HepG2 (cell line): ENCODE measurements around the gene CHRD. TPM values are rescaled to one million over a fixed set of nuclear protein-coding genes. Genes with fewer than 3 reads are reported as not detected.

Source experiments
- AKNA ChIP-seq: sonication (generic); formaldehyde crosslinking; IDR thresholded peaks from 2 replicates; pipeline ENCODE4 v1.4.0; 2020; ENCODE audit warnings: missing genetic modification reagents, borderline replicate concordance
- KLF13 ChIP-seq: sonication (generic); formaldehyde crosslinking; IDR thresholded peaks from 2 replicates; pipeline ENCODE4 v1.4.0; 2020; ENCODE audit warnings: mild to moderate bottlenecking, missing genetic modification reagents
- PAXIP1 ChIP-seq: sonication (generic); formaldehyde crosslinking; conservative IDR thresholded peaks from 2 replicates; pipeline ENCODE4 v1.4.0; 2020; ENCODE audit warnings: mild to moderate bottlenecking, missing genetic modification reagents, moderate library complexity
- PTBP1 ChIP-seq: fragments of 200-400 bp; formaldehyde crosslinking; IDR thresholded peaks from 2 replicates; pipeline ENCODE4 v1.6.1; 2018; ENCODE audit warnings: low read length, low read depth; ENCODE audit not compliant: poor library complexity, severe bottlenecking
- RARA ChIP-seq: IDR thresholded peaks from 2 replicates; pipeline ENCODE4 v1.6.1; 2016; ENCODE audit warnings: missing genetic modification reagents, missing compliant biosample characterization
- REPIN1 ChIP-seq: sonication (generic); formaldehyde crosslinking; IDR thresholded peaks from 2 replicates; pipeline ENCODE4 v1.8.0; 2022; ENCODE audit warnings: missing genetic modification reagents, low read depth, mild to moderate bottlenecking, borderline replicate concordance
- TAF1 ChIP-seq: sonication (generic); formaldehyde crosslinking; IDR thresholded peaks from 2 replicates; pipeline ENCODE4 v1.4.0; 2020; ENCODE audit warnings: missing genetic modification reagents
- TCF7L2 ChIP-seq: IDR thresholded peaks from 2 replicates; pipeline ENCODE4 v1.6.1; 2011; ENCODE audit warnings: mild to moderate bottlenecking, low read depth, low read length, moderate library complexity
- ZBTB49 ChIP-seq: sonication (generic); formaldehyde crosslinking; IDR thresholded peaks from 2 replicates; pipeline ENCODE4 v1.4.0; 2020; ENCODE audit warnings: missing genetic modification reagents, borderline replicate concordance
- ZMYM4 ChIP-seq: sonication (generic); formaldehyde crosslinking; IDR thresholded peaks from 2 replicates; pipeline ENCODE4 v1.8.1; 2023; ENCODE audit warnings: mild to moderate bottlenecking, missing genetic modification reagents
- ZNF205 ChIP-seq: IDR thresholded peaks from 2 replicates; pipeline ENCODE4 v1.6.1; 2018; ENCODE audit warnings: missing biosample characterization, missing genetic modification reagents
- ZNF577 ChIP-seq: sonication (generic); formaldehyde crosslinking; IDR thresholded peaks from 2 replicates; pipeline ENCODE4 v1.4.0; 2020; ENCODE audit warnings: mild to moderate bottlenecking, low read depth, missing genetic modification reagents, borderline replicate concordance
- ZNF598 ChIP-seq: sonication (generic); formaldehyde crosslinking; IDR thresholded peaks from 2 replicates; pipeline ENCODE4 v1.5.1; 2020; ENCODE audit warnings: mild to moderate bottlenecking, missing genetic modification reagents, borderline replicate concordance
- polyA plus RNA-seq, 8 experiments: library from polyadenylated mRNA; depleted of rRNA in 3 of 8; stranded (reverse) in 7 of 8; unstranded in 1 of 8; fragments of >200 nt; fragmentation: Illumina TruSeq in 4 of 8; extraction: Trizol in 4 of 8; gene quantifications; 2 replicates each; pipeline versions ENCODE4 v1.2.1 to v1.2.3, GENCODE V29; 2011 to 2016; ENCODE audit warnings: low read depth in 4 of 8, missing spikeins in 1 of 8, mixed read lengths in 1 of 8; ENCODE audit not compliant: insufficient read depth in 1 of 8
- total RNA-seq, 5 experiments: library from RNA; depleted of rRNA; stranded (reverse); fragments of >200 nt; fragmentation: Illumina TruSeq; extraction: Trizol; gene quantifications; 2 replicates each; pipeline ENCODE4 v1.2.3, GENCODE V29; 2016; ENCODE audit warnings: low read depth in 1 of 5
- TF ChIP-seq, protein P1 (sequence below): IDR thresholded peaks from 2 replicates; pipeline ENCODE4 v1.4.0; 2020; ENCODE audit warnings: mild to moderate bottlenecking, missing genetic modification reagents

The CHRD gene
- total and polyA plus RNA-seq, 2 of the 13 experiments (the other 11 are each of a cell fraction or from before 2014, with no cell fraction given), result 22.2 to 35.2 TPM

DNA sequence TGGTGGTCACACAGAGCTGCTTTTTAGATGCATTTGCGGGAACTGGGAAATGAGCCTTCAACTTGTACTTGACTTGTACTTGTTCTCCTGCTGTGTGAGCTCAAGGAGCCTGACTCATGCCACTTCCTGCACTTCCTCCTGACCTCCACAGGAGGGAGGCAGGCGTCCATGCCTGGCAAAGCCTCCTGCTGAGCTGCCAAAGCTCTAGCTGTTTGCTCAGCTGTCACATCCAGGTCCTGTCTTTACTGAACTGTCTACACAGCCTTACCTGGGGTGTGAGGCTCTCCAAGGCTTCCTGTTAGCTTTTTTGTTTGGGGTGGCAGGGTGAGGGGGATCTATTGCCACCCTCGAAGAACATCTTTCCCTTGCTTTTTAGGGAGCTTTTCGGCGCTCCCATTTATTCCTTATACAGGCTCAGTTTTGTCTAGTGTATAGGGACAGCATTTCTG is 8.3 kb upstream of the CHRD start (continued):
- TF ChIP-seq, protein P1, sequence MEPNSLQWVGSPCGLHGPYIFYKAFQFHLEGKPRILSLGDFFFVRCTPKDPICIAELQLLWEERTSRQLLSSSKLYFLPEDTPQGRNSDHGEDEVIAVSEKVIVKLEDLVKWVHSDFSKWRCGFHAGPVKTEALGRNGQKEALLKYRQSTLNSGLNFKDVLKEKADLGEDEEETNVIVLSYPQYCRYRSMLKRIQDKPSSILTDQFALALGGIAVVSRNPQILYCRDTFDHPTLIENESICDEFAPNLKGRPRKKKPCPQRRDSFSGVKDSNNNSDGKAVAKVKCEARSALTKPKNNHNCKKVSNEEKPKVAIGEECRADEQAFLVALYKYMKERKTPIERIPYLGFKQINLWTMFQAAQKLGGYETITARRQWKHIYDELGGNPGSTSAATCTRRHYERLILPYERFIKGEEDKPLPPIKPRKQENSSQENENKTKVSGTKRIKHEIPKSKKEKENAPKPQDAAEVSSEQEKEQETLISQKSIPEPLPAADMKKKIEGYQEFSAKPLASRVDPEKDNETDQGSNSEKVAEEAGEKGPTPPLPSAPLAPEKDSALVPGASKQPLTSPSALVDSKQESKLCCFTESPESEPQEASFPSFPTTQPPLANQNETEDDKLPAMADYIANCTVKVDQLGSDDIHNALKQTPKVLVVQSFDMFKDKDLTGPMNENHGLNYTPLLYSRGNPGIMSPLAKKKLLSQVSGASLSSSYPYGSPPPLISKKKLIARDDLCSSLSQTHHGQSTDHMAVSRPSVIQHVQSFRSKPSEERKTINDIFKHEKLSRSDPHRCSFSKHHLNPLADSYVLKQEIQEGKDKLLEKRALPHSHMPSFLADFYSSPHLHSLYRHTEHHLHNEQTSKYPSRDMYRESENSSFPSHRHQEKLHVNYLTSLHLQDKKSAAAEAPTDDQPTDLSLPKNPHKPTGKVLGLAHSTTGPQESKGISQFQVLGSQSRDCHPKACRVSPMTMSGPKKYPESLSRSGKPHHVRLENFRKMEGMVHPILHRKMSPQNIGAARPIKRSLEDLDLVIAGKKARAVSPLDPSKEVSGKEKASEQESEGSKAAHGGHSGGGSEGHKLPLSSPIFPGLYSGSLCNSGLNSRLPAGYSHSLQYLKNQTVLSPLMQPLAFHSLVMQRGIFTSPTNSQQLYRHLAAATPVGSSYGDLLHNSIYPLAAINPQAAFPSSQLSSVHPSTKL (CRISPR knock-in tag), result peak; percentile 37; the same call in 1 of the 2 replicates
- TF ChIP-seq RARA (0 out of 2 replicates have a peak, but pooled peaks have one; percentile 33), AKNA (CRISPR knock-in tag) (no peak), ZNF577 (CRISPR knock-in tag) (no peak), ZNF598 (CRISPR knock-in tag) (peak; percentile 81; the same call in 1 of the 2 replicates), REPIN1 (CRISPR knock-in tag) (peak; percentile 94), ZMYM4 (0 out of 2 replicates have a peak, but pooled peaks have one; percentile 12), PTBP1 (no peak), PAXIP1 (CRISPR knock-in tag) (no peak; the same call in 1 of the 2 replicates), KLF13 (CRISPR knock-in tag) (0 out of 2 replicates have a peak, but pooled peaks have one; percentile 72), ZNF205 (0 out of 2 replicates have a peak, but pooled peaks have one; percentile 39), TAF1 (no peak), TCF7L2 (no peak), ZBTB49 (no peak)
